K562 (cell line): ENCODE data around the gene FGF14. TPM values are rescaled to one million over a fixed set of nuclear protein-coding genes. Genes with fewer than 3 reads are reported as not detected.

Experiments
- HNRNPH1 ChIP-seq: fragments of 200-400 bp; formaldehyde crosslinking; optimal IDR thresholded peaks from 2 replicates; pipeline ENCODE3; 2017; ENCODE audit warnings: low read depth, mild to moderate bottlenecking, low read length, moderate library complexity
- MYBL2 ChIP-seq, 2 experiments: fragments of 450-650 bp in 1 of 2; sonication (generic) in 1 of 2; formaldehyde crosslinking in 1 of 2; IDR thresholded peaks; 2 replicates each; pipeline versions ENCODE4 v1.6.1 to v1.8.1; 2017 to 2022; ENCODE audit warnings: borderline replicate concordance in 1 of 2, inconsistent platforms in 1 of 2, low read depth in 1 of 2, mild to moderate bottlenecking in 1 of 2, missing genetic modification reagents in 1 of 2, moderate library complexity in 1 of 2
- NFIX ChIP-seq: fragments of 250-450 bp; sonication (Bioruptor Pico); IDR thresholded peaks from 2 replicates; pipeline ENCODE4 v1.4.0; 2020; ENCODE audit warnings: low read depth, mild to moderate bottlenecking, moderate library complexity
- RCOR1 ChIP-seq, 2 experiments: IDR thresholded peaks; 2 replicates each; pipeline ENCODE4 v1.6.1; 2012; ENCODE audit warnings: low read depth in 2 of 2, low read length in 2 of 2, borderline replicate concordance in 1 of 2, improper control_type of control experiment in 1 of 2
- SMARCA4 ChIP-seq: fragments of 450-650 bp; IDR thresholded peaks from 2 replicates; pipeline ENCODE4 v1.6.1; 2016
- TAF9B ChIP-seq: fragments of 450-650 bp; IDR thresholded peaks from 2 replicates; pipeline ENCODE4 v1.6.1; 2018; ENCODE audit warnings: mild to moderate bottlenecking; ENCODE audit not compliant: partially characterized antibody
- YBX1 ChIP-seq: fragments of 450-650 bp; IDR thresholded peaks from 2 replicates; pipeline ENCODE4 v1.7.1; 2016; ENCODE audit warnings: mild to moderate bottlenecking
- polyA plus RNA-seq, 8 experiments: library from polyadenylated mRNA; depleted of rRNA in 4 of 8; stranded (reverse) in 5 of 8; unstranded in 3 of 8; fragments of >200 nt; fragmentation: Nextera tagmentation in 2 of 8; fragmentation: Illumina TruSeq in 1 of 8; extraction: Ambion mirVana in 2 of 8; extraction: Trizol in 1 of 8; gene quantifications; 2 replicates each; pipeline versions ENCODE4 v1.2.1 to v1.2.3, GENCODE V29; 2011 to 2014; ENCODE audit warnings: inconsistent platforms in 1 of 8, missing spikeins in 1 of 8
- total RNA-seq, 7 experiments: library from RNA; depleted of rRNA in 6 of 7; stranded (reverse); fragments of >200 nt in 6 of 7; fragmentation: Illumina TruSeq in 2 of 7; extraction: Trizol in 2 of 7; gene quantifications; 2 replicates each; pipeline versions ENCODE4 v1.2.1 to v1.2.3, GENCODE V29; 2011 to 2021; ENCODE audit warnings: low replicate concordance in 1 of 7
- TF ChIP-seq, protein P1 (sequence below), 2 experiments: IDR thresholded peaks; 2 replicates each; pipeline ENCODE4 v1.6.1; 2012; ENCODE audit warnings: improper control_type of control experiment in 2 of 2, low read depth in 2 of 2, low read length in 2 of 2, borderline replicate concordance in 1 of 2
- TF ChIP-seq, protein P2 (sequence below): sonication (generic); formaldehyde crosslinking; IDR thresholded peaks from 2 replicates; pipeline ENCODE4 v1.8.0; 2023; ENCODE audit warnings: mild to moderate bottlenecking, missing genetic modification reagents

The FGF14 gene
- total and polyA plus RNA-seq, 9 of the 15 experiments (the other 6 are each of a cell fraction or from before 2014, with no cell fraction given), result not detected

DNA sequence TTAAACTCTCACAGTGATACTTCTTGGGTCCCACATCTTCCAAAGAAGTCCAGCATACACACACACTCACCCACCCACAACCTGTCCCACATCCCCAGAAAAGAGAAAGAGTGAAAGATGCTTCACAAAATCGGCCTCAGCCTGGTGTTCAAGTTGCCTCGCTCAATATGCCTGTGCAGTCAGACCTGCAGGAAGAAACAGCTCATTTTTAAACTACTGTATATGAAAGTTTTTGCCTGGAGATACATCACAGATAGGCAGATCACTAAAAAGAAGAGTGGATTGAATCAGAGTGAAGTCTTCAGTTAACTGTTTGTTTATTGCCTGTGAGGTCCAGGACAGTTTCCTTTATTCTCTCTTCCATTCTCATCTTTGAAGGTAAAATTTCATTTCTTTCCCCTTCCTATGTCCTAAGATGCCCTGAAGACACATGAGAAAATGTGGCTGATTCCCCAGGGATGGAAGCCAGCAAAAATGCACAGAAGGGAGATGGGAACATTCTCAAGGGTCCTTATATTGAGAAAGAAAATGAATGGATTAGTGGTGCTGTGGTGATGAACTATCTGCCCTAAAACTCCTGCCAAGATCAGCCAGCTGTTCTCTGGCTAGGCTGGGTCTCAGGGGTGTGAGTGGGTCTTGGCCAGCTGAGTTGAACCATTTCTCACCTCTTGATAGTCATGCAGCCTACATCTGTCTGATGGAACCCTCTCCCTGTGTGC is 690.4 kb downstream of the FGF14 start (continued):
- TF ChIP-seq, protein P1, sequence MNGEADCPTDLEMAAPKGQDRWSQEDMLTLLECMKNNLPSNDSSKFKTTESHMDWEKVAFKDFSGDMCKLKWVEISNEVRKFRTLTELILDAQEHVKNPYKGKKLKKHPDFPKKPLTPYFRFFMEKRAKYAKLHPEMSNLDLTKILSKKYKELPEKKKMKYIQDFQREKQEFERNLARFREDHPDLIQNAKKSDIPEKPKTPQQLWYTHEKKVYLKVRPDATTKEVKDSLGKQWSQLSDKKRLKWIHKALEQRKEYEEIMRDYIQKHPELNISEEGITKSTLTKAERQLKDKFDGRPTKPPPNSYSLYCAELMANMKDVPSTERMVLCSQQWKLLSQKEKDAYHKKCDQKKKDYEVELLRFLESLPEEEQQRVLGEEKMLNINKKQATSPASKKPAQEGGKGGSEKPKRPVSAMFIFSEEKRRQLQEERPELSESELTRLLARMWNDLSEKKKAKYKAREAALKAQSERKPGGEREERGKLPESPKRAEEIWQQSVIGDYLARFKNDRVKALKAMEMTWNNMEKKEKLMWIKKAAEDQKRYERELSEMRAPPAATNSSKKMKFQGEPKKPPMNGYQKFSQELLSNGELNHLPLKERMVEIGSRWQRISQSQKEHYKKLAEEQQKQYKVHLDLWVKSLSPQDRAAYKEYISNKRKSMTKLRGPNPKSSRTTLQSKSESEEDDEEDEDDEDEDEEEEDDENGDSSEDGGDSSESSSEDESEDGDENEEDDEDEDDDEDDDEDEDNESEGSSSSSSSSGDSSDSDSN (IDR thresholded peaks at IDR 0.05; ENCODE audit: borderline replicate concordance in 1 of 2, low read depth in 2 of 2, low read length in 2 of 2), result no peak
- no peak for TF ChIP-seq RCOR1 (IDR thresholded peaks at IDR 0.05; ENCODE audit: borderline replicate concordance in 1 of 2, low read depth in 2 of 2, low read length in 2 of 2)
- TF ChIP-seq NFIX (CRISPR knock-in tag), result no peak
- TF ChIP-seq MYBL2 (IDR thresholded peaks at IDR 0.05; ENCODE audit: low read depth), result no peak
- TF ChIP-seq MYBL2 (CRISPR knock-in tag; IDR thresholded peaks at IDR 0.05; ENCODE audit: borderline replicate concordance), result no peak
- no peak for TF ChIP-seq YBX1
- no peak for TF ChIP-seq TAF9B
- no peak for TF ChIP-seq SMARCA4
- TF ChIP-seq, protein P2, sequence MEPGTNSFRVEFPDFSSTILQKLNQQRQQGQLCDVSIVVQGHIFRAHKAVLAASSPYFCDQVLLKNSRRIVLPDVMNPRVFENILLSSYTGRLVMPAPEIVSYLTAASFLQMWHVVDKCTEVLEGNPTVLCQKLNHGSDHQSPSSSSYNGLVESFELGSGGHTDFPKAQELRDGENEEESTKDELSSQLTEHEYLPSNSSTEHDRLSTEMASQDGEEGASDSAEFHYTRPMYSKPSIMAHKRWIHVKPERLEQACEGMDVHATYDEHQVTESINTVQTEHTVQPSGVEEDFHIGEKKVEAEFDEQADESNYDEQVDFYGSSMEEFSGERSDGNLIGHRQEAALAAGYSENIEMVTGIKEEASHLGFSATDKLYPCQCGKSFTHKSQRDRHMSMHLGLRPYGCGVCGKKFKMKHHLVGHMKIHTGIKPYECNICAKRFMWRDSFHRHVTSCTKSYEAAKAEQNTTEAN (CRISPR knock-in tag), result no peak
- TF ChIP-seq HNRNPH1, result no peak
